HT1080 (cell line): ENCODE data around the gene RAF1. TPM values are rescaled to one million over a fixed set of nuclear protein-coding genes. Genes with fewer than 3 reads are reported as not detected.
A peak's percentile ranks its signal among the peaks of the same experiment; 100 is the strongest.
"Not testable (repeated sequence)": the region's sequence is repeated elsewhere in the genome, so short reads cannot be mapped to it uniquely, and the experiment has no call there.

Experiments
- DNase-seq: peaks from one replicate; pipeline ENCODE4 v3.0.0-alpha.2; 2015; ENCODE audit warnings: low read depth
- total RNA-seq: library from RNA; depleted of rRNA; stranded (reverse); fragments of >200 nt; shearing (Covaris generic); gene quantifications from 2 replicates; pipeline ENCODE4 v1.2.3, GENCODE V29; 2014

The RAF1 gene
- total RNA-seq, 1 experiment from 2014 or later: 111 TPM

- DNase-seq: no peak
Measured at GRCh38 chr3:12643010-12643380, 20.9 kb downstream of the RAF1 start.

DNA sequence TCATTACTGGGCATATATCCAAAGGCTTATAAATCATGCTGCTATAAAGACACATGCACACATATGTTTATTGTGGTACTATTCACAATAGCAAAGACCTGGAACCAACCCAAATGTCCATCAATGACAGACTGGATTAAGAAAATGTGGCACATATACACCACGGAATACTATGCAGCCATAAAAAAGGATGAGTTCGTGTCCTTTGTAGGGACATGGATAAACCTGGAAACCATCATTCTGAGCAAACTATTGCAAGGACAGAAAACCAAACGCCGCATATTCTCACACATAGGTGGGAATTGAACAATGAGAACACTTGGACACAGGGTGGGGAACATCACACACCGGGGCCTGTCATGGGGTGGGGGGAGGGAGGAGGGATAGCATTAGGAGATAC lies 23.1 kb downstream of the RAF1 start:
- DNase-seq: not testable (repeated sequence)

GRCh38 chr3:12638105-12638504 lies 25.8 kb downstream of the RAF1 start:
- DNase-seq: no peak

- no peak for DNase-seq
Measured at GRCh38 chr3:12633108-12633507, 30.8 kb downstream of the RAF1 start.

- DNase-seq: no peak
Measured at GRCh38 chr3:12632523-12632922, 31.4 kb downstream of the RAF1 start.

DNA sequence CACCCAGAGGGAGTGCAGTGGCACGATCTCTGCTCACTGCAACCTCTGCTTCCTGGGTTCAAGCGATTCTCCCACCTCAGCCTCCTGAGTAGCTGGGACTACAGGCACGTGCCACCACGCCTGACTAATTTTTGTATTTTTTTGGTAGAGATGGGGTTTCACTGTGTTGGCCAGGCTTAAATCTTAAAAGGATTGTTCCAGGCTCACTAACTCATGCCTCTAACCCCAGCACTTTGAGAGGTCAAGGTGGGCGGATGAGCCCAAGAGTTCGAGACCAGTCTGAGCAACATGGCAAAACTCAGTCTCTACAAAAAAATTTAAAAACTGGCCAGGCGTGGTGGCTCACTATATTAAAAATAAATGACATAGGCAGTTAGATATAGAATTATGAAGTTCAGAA lies 33.1 kb downstream of the RAF1 start:
- DNase-seq: not testable (repeated sequence)

- no peak for DNase-seq
Measured at GRCh38 chr3:12630292-12630691, 33.6 kb downstream of the RAF1 start.

GRCh38 chr3:12629560-12629959 lies 34.4 kb downstream of the RAF1 start:
- DNase-seq: peak; percentile 4

GRCh38 chr3:12628813-12629212 lies 35.1 kb downstream of the RAF1 start:
- DNase-seq: no peak

DNA sequence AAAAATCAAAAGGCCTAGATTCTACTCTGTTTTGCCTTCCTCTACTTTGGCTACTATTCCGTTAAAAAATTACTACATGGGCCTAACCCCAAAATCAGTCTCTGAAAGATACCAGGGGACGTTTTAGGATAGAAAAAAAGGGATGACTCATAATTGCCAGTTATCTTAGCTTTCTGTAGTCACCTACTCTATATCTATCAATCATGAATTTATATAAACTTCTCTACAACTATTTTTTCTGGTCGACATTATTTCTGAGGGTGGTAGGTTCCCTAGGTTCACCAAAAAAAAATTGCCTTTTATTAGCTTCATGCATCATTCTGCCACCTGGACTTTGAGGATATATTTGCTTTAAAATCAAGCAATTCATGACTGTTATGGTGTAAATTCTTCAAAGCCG lies 36.5 kb downstream of the RAF1 start:
- DNase-seq: no peak

- not testable (repeated sequence) for DNase-seq
Measured at GRCh38 chr3:12624964-12625363, 39.0 kb downstream of the RAF1 start.

DNA sequence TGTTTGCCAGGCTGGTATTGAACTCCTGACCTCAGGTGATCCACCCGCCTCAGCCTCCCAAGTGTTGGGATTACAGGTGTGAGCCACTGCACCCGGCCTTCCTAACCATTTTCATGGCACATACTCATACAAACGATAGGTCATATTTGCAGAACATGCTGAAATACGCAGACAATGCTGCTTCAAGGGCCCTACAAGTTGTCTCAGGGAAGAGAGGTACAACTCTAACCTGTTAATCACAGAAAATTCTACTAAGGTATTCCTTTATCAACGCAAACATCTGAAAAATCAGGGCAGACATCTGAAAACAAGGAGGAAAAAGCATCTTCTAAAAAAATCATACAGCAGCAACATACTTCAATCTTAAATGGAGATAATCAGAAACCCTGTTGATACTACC lies 39.9 kb downstream of the RAF1 start:
- DNase-seq: no peak

DNA sequence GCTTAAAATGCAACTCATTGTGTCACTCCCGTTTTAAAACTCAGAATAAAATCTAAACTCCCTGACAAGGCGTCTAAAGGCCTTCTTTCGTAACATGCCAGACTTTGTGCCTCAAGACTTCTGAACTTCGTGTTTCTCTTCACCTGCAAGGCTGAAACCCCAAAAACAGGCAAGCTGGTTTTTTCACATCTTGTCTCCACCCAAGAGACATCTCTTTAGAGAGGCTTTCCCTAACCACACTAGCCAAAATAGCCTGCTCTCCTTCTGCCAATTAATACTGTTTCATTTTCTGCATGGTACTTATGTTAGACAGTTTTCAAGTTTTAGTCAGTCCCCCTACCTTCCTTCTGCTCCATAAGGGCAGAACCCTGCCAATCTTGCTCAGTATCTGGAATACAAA lies 41.6 kb downstream of the RAF1 start:
- no peak for DNase-seq

GRCh38 chr3:12620729-12621128 lies 43.2 kb downstream of the RAF1 start:
- no peak for DNase-seq

DNA sequence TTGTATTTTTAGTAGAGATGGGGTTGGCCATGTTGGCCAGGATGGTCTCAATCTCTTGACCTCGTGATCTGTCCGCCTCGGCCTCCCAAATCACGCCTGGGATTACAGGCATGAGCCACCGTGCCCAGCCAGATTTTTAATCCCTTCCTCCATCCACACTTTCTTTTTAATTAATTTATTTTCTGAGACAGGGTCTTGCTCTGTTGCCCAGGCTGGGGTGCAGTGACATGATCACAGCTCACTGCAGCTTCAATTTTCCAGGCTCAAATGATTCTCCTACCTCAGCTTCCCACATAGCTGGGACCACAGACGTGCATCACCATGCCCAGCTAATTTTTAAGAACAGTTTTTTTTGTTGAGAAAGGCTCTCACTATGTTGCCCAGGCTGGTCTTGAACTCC lies 43.6 kb downstream of the RAF1 start:
- no peak for DNase-seq

- no peak for DNase-seq
Measured at GRCh38 chr3:12618426-12618825, 45.5 kb downstream of the RAF1 start.

GRCh38 chr3:12615266-12615665 lies 48.7 kb downstream of the RAF1 start:
- no peak for DNase-seq

- DNase-seq: no peak
Measured at GRCh38 chr3:12613250-12613649, 50.7 kb downstream of the RAF1 start.

DNA sequence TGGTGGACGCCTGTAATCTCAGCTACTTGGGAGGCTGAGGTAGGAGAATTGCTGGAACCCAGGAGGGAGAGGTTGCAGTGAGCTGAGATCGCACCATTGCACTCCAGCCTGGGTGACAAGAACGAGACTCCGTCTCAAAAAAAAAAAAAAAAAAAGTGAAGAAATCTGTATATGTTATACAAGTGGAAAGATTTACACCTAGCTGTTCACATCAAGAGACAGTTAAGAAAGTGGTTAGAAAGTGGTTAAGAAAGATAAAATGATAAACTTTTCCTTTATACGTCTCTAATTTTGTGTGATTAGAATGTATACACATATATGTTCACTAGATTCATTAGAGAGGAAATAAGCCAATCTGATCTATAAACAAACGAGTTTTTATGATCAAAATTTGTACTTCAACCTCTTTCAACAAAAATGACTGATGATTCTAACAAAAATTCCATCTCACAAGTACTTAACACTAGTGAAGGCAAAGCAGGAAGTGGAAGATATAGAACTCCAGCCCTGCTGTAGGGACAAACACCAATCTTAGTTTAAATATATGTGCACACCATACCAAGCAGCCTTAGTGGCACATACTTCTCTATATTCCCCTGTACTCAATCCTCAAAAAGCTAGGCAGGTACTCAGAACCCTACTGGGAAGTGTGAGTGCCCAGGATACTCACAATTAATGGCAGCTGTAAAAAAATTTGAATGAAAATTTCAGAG lies 51.2 kb downstream of the RAF1 start:
- DNase-seq: no peak

GRCh38 chr3:12611117-12611516 lies 52.8 kb downstream of the RAF1 start:
- DNase-seq: no peak

GRCh38 chr3:12608376-12608775 lies 55.5 kb downstream of the RAF1 start:
- DNase-seq: no peak

DNA sequence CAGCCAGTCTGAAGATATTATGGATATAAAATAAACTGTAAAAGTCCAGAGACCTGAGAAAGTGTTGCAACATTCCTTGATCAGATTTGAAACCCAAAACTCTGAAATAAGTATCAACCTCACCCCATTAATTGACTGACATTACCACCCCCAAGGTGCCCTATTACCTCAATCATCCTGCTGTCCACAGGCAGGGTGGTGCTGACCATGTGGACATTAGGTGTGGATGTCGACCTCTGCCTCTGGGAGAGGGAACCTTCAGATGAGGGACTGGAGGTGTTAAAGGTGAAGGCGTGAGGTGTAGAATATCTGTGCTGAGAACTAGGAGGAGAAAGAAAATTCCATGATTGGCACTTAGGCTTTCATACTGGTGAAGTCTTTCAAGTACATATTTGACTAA lies 59.9 kb downstream of the RAF1 start:
- no peak for DNase-seq

DNA sequence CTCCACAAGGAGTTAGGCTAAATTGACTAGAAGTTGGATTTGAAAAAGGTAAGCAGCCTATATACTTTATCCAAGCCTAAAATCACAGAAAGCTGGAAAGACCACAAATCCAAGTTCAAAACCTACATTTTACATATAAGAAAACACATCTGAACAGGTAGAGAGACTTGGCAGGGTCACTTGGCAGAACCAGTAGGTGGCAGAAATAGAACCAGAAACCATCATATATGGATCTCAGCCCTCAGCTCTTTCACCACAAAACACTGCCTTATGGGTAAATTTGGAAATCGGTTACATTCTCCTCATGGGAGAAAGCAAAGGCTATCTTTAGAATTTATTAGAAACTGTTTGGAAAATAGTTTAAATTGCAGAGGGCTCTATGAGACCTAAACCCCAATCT lies 62.8 kb downstream of the RAF1 start:
- no peak for DNase-seq

DNA sequence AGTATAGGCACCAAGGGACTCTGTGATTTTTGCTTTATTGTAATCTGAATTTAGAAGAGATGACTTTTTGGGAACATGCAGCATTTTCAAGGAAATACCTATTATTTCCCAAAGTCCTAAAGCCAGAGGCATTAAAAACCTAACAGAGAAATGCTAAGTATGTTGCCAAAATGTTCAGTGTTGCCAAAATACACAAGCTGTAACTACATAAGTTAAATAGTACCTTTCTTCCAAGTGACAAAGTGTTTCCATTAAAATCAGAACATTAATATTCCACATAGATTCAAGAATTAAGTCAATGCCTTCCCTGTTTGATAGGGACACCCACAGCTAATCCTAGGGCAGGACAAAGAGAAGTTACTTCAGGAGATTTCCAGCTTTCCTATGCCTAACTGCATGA lies 65.0 kb downstream of the RAF1 start:
- no peak for DNase-seq
